GM23338 (cell line): ENCODE measurements around the gene DPP10. TPM values are rescaled to one million over a fixed set of nuclear protein-coding genes. Genes with fewer than 3 reads are reported as not detected.

Experiments
- ATAC-seq: fragments of 200-7000 bp; cut with Tn5 transposase; 3 replicates; pipeline ENCODE4 v1.9.1; 2020
- DNase-seq: peaks from one replicate; pipeline ENCODE4 v3.0.0-alpha.2; 2015; ENCODE audit warnings: low spot score
- H2AFZ ChIP-seq: fragments of 200-600 bp; sonication (generic); 2 replicates; pipeline ENCODE4 v1.8.0; 2016; ENCODE audit warnings: antibody characterized with exemption, mild to moderate bottlenecking, moderate library complexity
- H3F3A ChIP-seq: fragments of 200-600 bp; sonication (generic); replicated peaks from 2 replicates; pipeline ENCODE4 v1.8.0; 2017; ENCODE audit warnings: antibody characterized with exemption, mixed run types, low read depth
- H3K27ac ChIP-seq: fragments of 200-600 bp; sonication (generic); 2 replicates; pipeline ENCODE4 v1.6.1; 2016; ENCODE audit warnings: low read depth
- H3K27me3 ChIP-seq: fragments of 200-600 bp; sonication (generic); 2 replicates; pipeline ENCODE4 v1.8.0; 2016; ENCODE audit warnings: mild to moderate bottlenecking, mixed run types, moderate library complexity; ENCODE audit not compliant: insufficient read depth
- H3K36me3 ChIP-seq: fragments of 200-600 bp; sonication (generic); 2 replicates; pipeline ENCODE4 v1.8.0; 2016; ENCODE audit warnings: mild to moderate bottlenecking; ENCODE audit not compliant: insufficient read depth
- H3K4me1 ChIP-seq: fragments of 200-600 bp; sonication (generic); 2 replicates; pipeline ENCODE4 v1.8.0; 2016; ENCODE audit warnings: mild to moderate bottlenecking, moderate library complexity; ENCODE audit not compliant: insufficient read depth
- H3K4me2 ChIP-seq: fragments of 200-600 bp; sonication (generic); 2 replicates; pipeline ENCODE4 v1.7.1; 2017; ENCODE audit warnings: mixed run types
- H3K4me3 ChIP-seq: fragments of 200-600 bp; sonication (generic); 2 replicates; pipeline ENCODE4 v1.6.1; 2016; ENCODE audit warnings: mixed run types
- H3K79me2 ChIP-seq: fragments of 200-600 bp; sonication (generic); replicated peaks from 2 replicates; pipeline ENCODE4 v1.8.0; 2017; ENCODE audit warnings: mild to moderate bottlenecking; ENCODE audit not compliant: insufficient read depth
- H3K9me2 ChIP-seq: fragments of 200-600 bp; sonication (generic); 2 replicates; pipeline ENCODE4 v1.8.0; 2017; ENCODE audit not compliant: insufficient read depth
- H4K20me1 ChIP-seq: fragments of 200-600 bp; sonication (generic); replicated peaks from 2 replicates; pipeline ENCODE4 v1.8.0; 2017; ENCODE audit warnings: mild to moderate bottlenecking; ENCODE audit not compliant: insufficient read depth
- H3K27ac Mint-ChIP-seq: 2 replicates; pipeline ENCODE4 v1.8.0; 2020; ENCODE audit warnings: inconsistent platforms, mild to moderate bottlenecking, moderate library complexity, mixed read lengths
- H3K27me3 Mint-ChIP-seq: 3 replicates; pipeline ENCODE4 v1.8.0; 2022; ENCODE audit warnings: low read depth, mild to moderate bottlenecking, moderate library complexity, mixed read lengths, inconsistent platforms; ENCODE audit not compliant: insufficient read depth, poor library complexity
- H3K36me3 Mint-ChIP-seq: 3 replicates; pipeline ENCODE4 v1.8.0; 2021; ENCODE audit warnings: low read depth, mild to moderate bottlenecking, inconsistent platforms, moderate library complexity, mixed read lengths
- H3K4me1 Mint-ChIP-seq: 3 replicates; pipeline ENCODE4 v1.8.0; 2020; ENCODE audit warnings: mild to moderate bottlenecking, inconsistent platforms, mixed read lengths
- H3K4me3 Mint-ChIP-seq: 3 replicates; pipeline ENCODE4 v1.8.0; 2021; ENCODE audit warnings: moderate library complexity, mild to moderate bottlenecking, inconsistent platforms, mixed read lengths
- H3K9me3 Mint-ChIP-seq: 3 replicates; pipeline ENCODE4 v1.8.0; 2020; ENCODE audit warnings: moderate library complexity, mild to moderate bottlenecking, inconsistent platforms, mixed read lengths
- CREB1 ChIP-seq: fragments of 250-450 bp; sonication (Bioruptor Pico); IDR thresholded peaks from 2 replicates; pipeline ENCODE4 v1.5.0; 2020; ENCODE audit warnings: low read depth, mild to moderate bottlenecking, moderate library complexity
- EZH2 ChIP-seq: fragments of 200-600 bp; sonication (generic); IDR thresholded peaks from one replicate; pipeline ENCODE4 v1.8.0; 2017; ENCODE audit warnings: antibody characterized with exemption, mild to moderate bottlenecking, low read depth; ENCODE audit not compliant: unreplicated experiment
- EZH2phosphoT487 ChIP-seq: fragments of 200-600 bp; sonication (generic); IDR thresholded peaks from one replicate; pipeline ENCODE4 v1.8.1; 2018; ENCODE audit warnings: antibody characterized with exemption; ENCODE audit not compliant: unreplicated experiment
- JUNB ChIP-seq: IDR thresholded peaks from one replicate; pipeline ENCODE4 v1.6.1; 2016; ENCODE audit warnings: antibody characterized with exemption; ENCODE audit not compliant: unreplicated experiment
- NANOG ChIP-seq: IDR thresholded peaks from 2 replicates; pipeline ENCODE4 v1.6.1; 2016; ENCODE audit warnings: antibody characterized with exemption, borderline replicate concordance
- POLR2AphosphoS5 ChIP-seq: IDR thresholded peaks from 2 replicates; pipeline ENCODE4 v1.6.1; 2016; ENCODE audit warnings: antibody characterized with exemption, low read depth
- STAT1 ChIP-seq: IDR thresholded peaks from one replicate; pipeline ENCODE4 v1.6.1; 2016; ENCODE audit warnings: antibody characterized with exemption; ENCODE audit not compliant: unreplicated experiment
- ZNF114 ChIP-seq: fragments of 250-450 bp; sonication (Bioruptor Pico); IDR thresholded peaks from 2 replicates; pipeline ENCODE4 v1.5.0; 2020; ENCODE audit warnings: mild to moderate bottlenecking, moderate library complexity
- ZNF331 ChIP-seq: fragments of 250-450 bp; sonication (Bioruptor Pico); IDR thresholded peaks from 2 replicates; pipeline ENCODE4 v1.5.0; 2020; ENCODE audit warnings: low read depth, mild to moderate bottlenecking, moderate library complexity
- ZNF462 ChIP-seq: fragments of 250-450 bp; sonication (Bioruptor Pico); IDR thresholded peaks from 2 replicates; pipeline ENCODE4 v1.5.0; 2020; ENCODE audit warnings: mild to moderate bottlenecking, moderate library complexity
- polyA plus RNA-seq: library from polyadenylated mRNA; unstranded; fragments of >200 nt; fragmentation: Nextera tagmentation; extraction: Ambion mirVana; gene quantifications from 2 replicates; pipeline ENCODE4 v1.2.1, GENCODE V29; 2016
- total RNA-seq: library from RNA; depleted of rRNA; stranded (reverse); fragments of >200 nt; shearing (Covaris generic); gene quantifications from 2 replicates; pipeline ENCODE4 v1.2.3, GENCODE V29; 2014
- TF ChIP-seq, protein P1 (sequence below): IDR thresholded peaks from one replicate; pipeline ENCODE4 v1.6.1; 2018; ENCODE audit warnings: antibody characterized with exemption; ENCODE audit not compliant: unreplicated experiment
- TF ChIP-seq, protein P2 (sequence below): IDR thresholded peaks from 2 replicates; pipeline ENCODE4 v1.6.1; 2016; ENCODE audit warnings: antibody characterized with exemption
- TF ChIP-seq, protein P3 (sequence below), 2 experiments: fragments of 200-600 bp in 1 of 2; sonication (generic) in 1 of 2; conservative IDR thresholded peaks; 2 replicates each; pipeline versions ENCODE4 v1.5.1 to v1.6.1; 2016 to 2017; ENCODE audit warnings: antibody characterized with exemption in 2 of 2, low read depth in 2 of 2, mild to moderate bottlenecking in 2 of 2, moderate library complexity in 1 of 2

DPP10 gene
- total and polyA plus RNA-seq, 2 experiments from 2014 or later = 3.6 to 14.8 TPM

- Mint-ChIP-seq H3K27me3 (peaks cover 1% of the 10 kb centered on the region), H3K4me1 (0 out of 3 replicates have a peak, but pooled peaks cover 4% of the 10 kb centered on the region), H3K27ac (no peak overlapping the region), H3K36me3 (peaks cover 4% of the 10 kb centered on the region; the same call in 1 of the 3 replicates), H3K4me3 (no peak overlapping the region), H3K9me3 (0 out of 3 replicates have a peak, but pooled peaks cover 5% of the 10 kb centered on the region)
- Histone ChIP-seq H3K4me3 (no peak overlapping the region), H3K27ac (no peak overlapping the region), H3K9me2 (peaks cover 4% of the 10 kb centered on the region; the same call in 1 of the 2 replicates), H3K36me3 (no peaks in the 10 kb centered on the region), H4K20me1 (no peaks in the 10 kb centered on the region), H3K27me3 (no peaks in the 10 kb centered on the region), H3K79me2 (no peaks in the 10 kb centered on the region), H3K4me2 (no peak overlapping the region), H3F3A (no peaks in the 10 kb centered on the region), H2AFZ (no peak overlapping the region), H3K4me1 (no peaks in the 10 kb centered on the region)
- no peak for DNase-seq
- no peak for ATAC-seq
- TF ChIP-seq, protein P1, sequence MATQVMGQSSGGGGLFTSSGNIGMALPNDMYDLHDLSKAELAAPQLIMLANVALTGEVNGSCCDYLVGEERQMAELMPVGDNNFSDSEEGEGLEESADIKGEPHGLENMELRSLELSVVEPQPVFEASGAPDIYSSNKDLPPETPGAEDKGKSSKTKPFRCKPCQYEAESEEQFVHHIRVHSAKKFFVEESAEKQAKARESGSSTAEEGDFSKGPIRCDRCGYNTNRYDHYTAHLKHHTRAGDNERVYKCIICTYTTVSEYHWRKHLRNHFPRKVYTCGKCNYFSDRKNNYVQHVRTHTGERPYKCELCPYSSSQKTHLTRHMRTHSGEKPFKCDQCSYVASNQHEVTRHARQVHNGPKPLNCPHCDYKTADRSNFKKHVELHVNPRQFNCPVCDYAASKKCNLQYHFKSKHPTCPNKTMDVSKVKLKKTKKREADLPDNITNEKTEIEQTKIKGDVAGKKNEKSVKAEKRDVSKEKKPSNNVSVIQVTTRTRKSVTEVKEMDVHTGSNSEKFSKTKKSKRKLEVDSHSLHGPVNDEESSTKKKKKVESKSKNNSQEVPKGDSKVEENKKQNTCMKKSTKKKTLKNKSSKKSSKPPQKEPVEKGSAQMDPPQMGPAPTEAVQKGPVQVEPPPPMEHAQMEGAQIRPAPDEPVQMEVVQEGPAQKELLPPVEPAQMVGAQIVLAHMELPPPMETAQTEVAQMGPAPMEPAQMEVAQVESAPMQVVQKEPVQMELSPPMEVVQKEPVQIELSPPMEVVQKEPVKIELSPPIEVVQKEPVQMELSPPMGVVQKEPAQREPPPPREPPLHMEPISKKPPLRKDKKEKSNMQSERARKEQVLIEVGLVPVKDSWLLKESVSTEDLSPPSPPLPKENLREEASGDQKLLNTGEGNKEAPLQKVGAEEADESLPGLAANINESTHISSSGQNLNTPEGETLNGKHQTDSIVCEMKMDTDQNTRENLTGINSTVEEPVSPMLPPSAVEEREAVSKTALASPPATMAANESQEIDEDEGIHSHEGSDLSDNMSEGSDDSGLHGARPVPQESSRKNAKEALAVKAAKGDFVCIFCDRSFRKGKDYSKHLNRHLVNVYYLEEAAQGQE = no peak
- TF ChIP-seq ZNF462 (no peak), EZH2phosphoT487 (no peak), JUNB (no peak), EZH2 (no peak), STAT1 (no peak), CREB1 (CRISPR knock-in tag) (no peak), NANOG (no peak), ZNF114 (CRISPR knock-in tag) (no peak), POLR2AphosphoS5 (no peak), ZNF331 (CRISPR knock-in tag) (no peak)
- TF ChIP-seq, protein P2, sequence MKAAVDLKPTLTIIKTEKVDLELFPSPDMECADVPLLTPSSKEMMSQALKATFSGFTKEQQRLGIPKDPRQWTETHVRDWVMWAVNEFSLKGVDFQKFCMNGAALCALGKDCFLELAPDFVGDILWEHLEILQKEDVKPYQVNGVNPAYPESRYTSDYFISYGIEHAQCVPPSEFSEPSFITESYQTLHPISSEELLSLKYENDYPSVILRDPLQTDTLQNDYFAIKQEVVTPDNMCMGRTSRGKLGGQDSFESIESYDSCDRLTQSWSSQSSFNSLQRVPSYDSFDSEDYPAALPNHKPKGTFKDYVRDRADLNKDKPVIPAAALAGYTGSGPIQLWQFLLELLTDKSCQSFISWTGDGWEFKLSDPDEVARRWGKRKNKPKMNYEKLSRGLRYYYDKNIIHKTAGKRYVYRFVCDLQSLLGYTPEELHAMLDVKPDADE = no peak
- TF ChIP-seq, protein P3, sequence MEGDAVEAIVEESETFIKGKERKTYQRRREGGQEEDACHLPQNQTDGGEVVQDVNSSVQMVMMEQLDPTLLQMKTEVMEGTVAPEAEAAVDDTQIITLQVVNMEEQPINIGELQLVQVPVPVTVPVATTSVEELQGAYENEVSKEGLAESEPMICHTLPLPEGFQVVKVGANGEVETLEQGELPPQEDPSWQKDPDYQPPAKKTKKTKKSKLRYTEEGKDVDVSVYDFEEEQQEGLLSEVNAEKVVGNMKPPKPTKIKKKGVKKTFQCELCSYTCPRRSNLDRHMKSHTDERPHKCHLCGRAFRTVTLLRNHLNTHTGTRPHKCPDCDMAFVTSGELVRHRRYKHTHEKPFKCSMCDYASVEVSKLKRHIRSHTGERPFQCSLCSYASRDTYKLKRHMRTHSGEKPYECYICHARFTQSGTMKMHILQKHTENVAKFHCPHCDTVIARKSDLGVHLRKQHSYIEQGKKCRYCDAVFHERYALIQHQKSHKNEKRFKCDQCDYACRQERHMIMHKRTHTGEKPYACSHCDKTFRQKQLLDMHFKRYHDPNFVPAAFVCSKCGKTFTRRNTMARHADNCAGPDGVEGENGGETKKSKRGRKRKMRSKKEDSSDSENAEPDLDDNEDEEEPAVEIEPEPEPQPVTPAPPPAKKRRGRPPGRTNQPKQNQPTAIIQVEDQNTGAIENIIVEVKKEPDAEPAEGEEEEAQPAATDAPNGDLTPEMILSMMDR (conservative IDR thresholded peaks at IDR 0.05; ENCODE audit: low read depth in 2 of 2) = no peak
Observed at GRCh38 chr2:115412501-115412900, 970.1 kb downstream of the DPP10 start.
